MCF 10A (cell line): ENCODE measurements around the gene TMEM145. TPM values are rescaled to one million over a fixed set of nuclear protein-coding genes. Genes with fewer than 3 reads are reported as not detected.
A peak's percentile ranks its signal among the peaks of the same experiment; 100 is the strongest.

Source experiments
- BruUV-seq: library from RNA; stranded (reverse); fragments of 400-500 nt; replicated peaks from 2 replicates; lab custom pipeline; 2021; lab: Mats Ljungman, UMichigan
- CTCF ChIA-PET: fragments of 300-600 bp; sonication (Branson Sonifier 250); formaldehyde crosslinking; extraction: SDS; loops from one replicate; lab custom pipeline; 2021; ENCODE audit warnings: antibody characterized with exemption, inconsistent platforms; lab: Yijun Ruan, JAX
- POLR2A ChIA-PET: fragments of 300-600, 350-650 bp; sonication (Branson Sonifier 250); formaldehyde crosslinking; extraction: SDS; loops from one replicate; lab custom pipeline; 2020; ENCODE audit warnings: antibody characterized with exemption, inconsistent platforms; lab: Yijun Ruan, JAX
- DNase-seq: peaks from one replicate; pipeline ENCODE4 v3.0.0-alpha.2; 2018; ENCODE audit not compliant: unreplicated experiment
- H3K27ac Mint-ChIP-seq: one replicate; pipeline ENCODE4 v1.8.0; 2022; ENCODE audit warnings: mild to moderate bottlenecking, low read depth, mixed read lengths; ENCODE audit not compliant: unreplicated experiment
- H3K27me3 Mint-ChIP-seq: one replicate; pipeline ENCODE4 v1.8.0; 2022; ENCODE audit warnings: mixed read lengths; ENCODE audit not compliant: insufficient read depth, unreplicated experiment
- H3K36me3 Mint-ChIP-seq: one replicate; pipeline ENCODE4 v1.8.0; 2022; ENCODE audit warnings: mild to moderate bottlenecking, moderate library complexity, mixed read lengths; ENCODE audit not compliant: insufficient read depth, unreplicated experiment
- H3K4me1 Mint-ChIP-seq: one replicate; pipeline ENCODE4 v1.8.0; 2022; ENCODE audit warnings: mixed read lengths; ENCODE audit not compliant: insufficient read depth, unreplicated experiment
- H3K4me3 Mint-ChIP-seq: one replicate; pipeline ENCODE4 v1.8.0; 2022; ENCODE audit warnings: mild to moderate bottlenecking, moderate library complexity, mixed read lengths; ENCODE audit not compliant: unreplicated experiment
- H3K9me3 Mint-ChIP-seq: one replicate; pipeline ENCODE4 v1.8.0; 2022; ENCODE audit warnings: mixed read lengths; ENCODE audit not compliant: unreplicated experiment
- CTCF ChIP-seq: fragments of 200-600 bp; IDR thresholded peaks from one replicate; pipeline ENCODE4 v1.8.0; 2022; ENCODE audit warnings: antibody characterized with exemption, mild to moderate bottlenecking; ENCODE audit not compliant: unreplicated experiment
- intact Hi-C: fragments of 100-400 bp; cut with micrococcal nuclease; formaldehyde crosslinking; loops from 2 replicates; pipeline ENCODE4 v1.14.1; 2022
- total RNA-seq: library from RNA; stranded (reverse); gene quantifications from 2 replicates; pipeline ENCODE4 v1.2.3, GENCODE V29; 2022

The TMEM145 gene
- total RNA-seq, 1 experiment from 2014 or later, result not detected

- peaks cover 62% of the 10 kb centered on the region for H3K36me3 Mint-ChIP-seq
- no peaks in the 10 kb centered on the region for H3K27me3 Mint-ChIP-seq
- no peak overlapping the region for H3K27ac Mint-ChIP-seq
- no peaks in the 10 kb centered on the region for H3K9me3 Mint-ChIP-seq
- no peak for TF ChIP-seq CTCF
- POLR2A ChIA-PET, result interaction anchor here (0.7 to 1.0 kb wide), 2 partner anchors 8 to 9 kb away, joined by 3 read pairs; partner anchors contain the start of gene PAFAH1B3
- H3K4me1 Mint-ChIP-seq, result peaks cover 6% of the 10 kb centered on the region
- intact Hi-C loops, result no loop called here
- no peak for DNase-seq
- no peak overlapping the region for H3K4me3 Mint-ChIP-seq
- no TSS peak for BruUV-seq
- CTCF ChIA-PET, result interaction anchor here (0.8 kb wide), 1 partner anchor 185 kb away, joined by 3 read pairs; no protein-coding TSS in a partner anchor
Measured at GRCh38 chr19:42293948-42294347, 19.2 kb upstream of the TMEM145 start.

- H3K27me3 Mint-ChIP-seq, result no peaks in the 10 kb centered on the region
- H3K27ac Mint-ChIP-seq, result no peak overlapping the region
- DNase-seq, result no peak
- ChIA-PET CTCF (interaction anchor here (0.6 to 4.4 kb wide), 8 partner anchors 9 to 49 kb away, joined by 3 to 44 read pairs (median 4); no protein-coding TSS in a partner anchor), POLR2A (interaction anchor here (0.7 kb wide), 1 partner anchor 52 kb away, joined by 3 read pairs; no protein-coding TSS in a partner anchor)
- H3K9me3 Mint-ChIP-seq, result no peaks in the 10 kb centered on the region
- H3K4me1 Mint-ChIP-seq, result peaks cover 6% of the 10 kb centered on the region
- H3K4me3 Mint-ChIP-seq, result no peak overlapping the region
- intact Hi-C loops, result loop anchor here (5.0 kb wide), 1 partner anchor 52 kb away; the partner anchor contains the start of gene GSK3A
- peaks cover 55% of the 10 kb centered on the region for H3K36me3 Mint-ChIP-seq
- BruUV-seq, result no TSS peak
- no peak for TF ChIP-seq CTCF
Measured at GRCh38 chr19:42294471-42295137, 18.5 kb upstream of the TMEM145 start.

- Mint-ChIP-seq H3K36me3 (peaks cover 48% of the 10 kb centered on the region), H3K4me3 (no peak overlapping the region), H3K27ac (no peak overlapping the region), H3K27me3 (no peaks in the 10 kb centered on the region), H3K9me3 (no peaks in the 10 kb centered on the region), H3K4me1 (peaks cover 6% of the 10 kb centered on the region)
- intact Hi-C loops, result loop anchor here (5.0 kb wide), 1 partner anchor 53 kb away; the partner anchor contains the start of gene GSK3A
- CTCF ChIA-PET, result interaction anchor here (0.6 to 4.4 kb wide), 15 partner anchors 8 to 202 kb away, joined by 3 to 44 read pairs (median 4); partner anchors contain the start of gene ERF
- POLR2A ChIA-PET, result interaction anchor here (0.7 kb wide), 2 partner anchors 48 to 52 kb away, joined by 3 read pairs; no protein-coding TSS in a partner anchor
- TF ChIP-seq CTCF, result no peak
- no peak for DNase-seq
- TSS peak; percentile 23 for BruUV-seq
Measured at GRCh38 chr19:42295342-42295741, 17.8 kb upstream of the TMEM145 start.

- POLR2A ChIA-PET, result interaction anchor here (0.7 to 1.8 kb wide), 4 partner anchors 13 to 1461 kb away, joined by 3 to 4 read pairs (median 3); no protein-coding TSS in a partner anchor
- no peaks in the 10 kb centered on the region for H3K9me3 Mint-ChIP-seq
- BruUV-seq, result no TSS peak
- no peak overlapping the region for H3K4me3 Mint-ChIP-seq
- DNase-seq, result peak; percentile 76
- no peaks in the 10 kb centered on the region for H3K27me3 Mint-ChIP-seq
- peaks cover 47% of the 10 kb centered on the region for H3K36me3 Mint-ChIP-seq
- CTCF ChIA-PET, result interaction anchor here (0.6 to 4.4 kb wide), 27 partner anchors 8 to 203 kb away, joined by 3 to 44 read pairs (median 4); partner anchors contain the start of genes ERF and POU2F2
- no peak overlapping the region for H3K27ac Mint-ChIP-seq
- intact Hi-C loops, result loop anchor here (1.0 to 5.0 kb wide), 2 partner anchors 54 to 163 kb away; partner anchors contain the start of gene GSK3A
- TF ChIP-seq CTCF, result peak; percentile 93
- peaks cover 6% of the 10 kb centered on the region for H3K4me1 Mint-ChIP-seq
Measured at GRCh38 chr19:42295831-42296525, 17.1 kb upstream of the TMEM145 start.
